Ascending aorta (tissue), 2 donors: Measurements from ENCODE around the gene S100A6. TPM values are rescaled to one million over a fixed set of nuclear protein-coding genes. Genes with fewer than 3 reads are reported as not detected.

Source experiments
- DNase-seq, 2 donors: peaks; one replicate each; pipeline ENCODE4 v3.0.0-alpha.2; 2019; ENCODE audit warnings: low spot score in 2 of 2
- H3K27ac ChIP-seq, 2 donors: fragments of 200-600 bp; sonication (generic); one replicate each; pipeline ENCODE4 v1.5.1; 2016 to 2017; ENCODE audit warnings: mild to moderate bottlenecking in 1 of 2
- H3K27me3 ChIP-seq: fragments of 200-600 bp; sonication (generic); one replicate; pipeline ENCODE4 v1.5.1; 2017
- H3K36me3 ChIP-seq, 2 donors: fragments of 200-600 bp; sonication (generic); one replicate each; pipeline ENCODE4 v1.5.1; 2016
- H3K4me1 ChIP-seq, 2 donors: fragments of 200-600 bp; sonication (generic); one replicate each; pipeline ENCODE4 v1.5.1; 2016 to 2017; ENCODE audit warnings: mild to moderate bottlenecking in 1 of 2
- H3K4me3 ChIP-seq, 2 donors: fragments of 200-600 bp; sonication (generic); one replicate each; pipeline ENCODE4 v1.5.1; 2016 to 2017; ENCODE audit warnings: mild to moderate bottlenecking in 1 of 2
- H3K9me3 ChIP-seq, 2 donors: fragments of 200-600 bp; sonication (generic); one replicate each; pipeline ENCODE4 v1.5.1; 2016
- CTCF ChIP-seq, 3 experiments: fragments of 200-600 bp in 2 of 3; fragments of 450-650 bp in 1 of 3; sonication (generic) in 2 of 3; IDR thresholded peaks; one replicate each; pipeline ENCODE4 v1.5.1; 2016 to 2019; ENCODE audit warnings: antibody characterized with exemption in 3 of 3, mild to moderate bottlenecking in 1 of 3, moderate library complexity in 1 of 3
- intact Hi-C: fragments of 100-400 bp; cut with DNase I; formaldehyde crosslinking; loops from one replicate; pipeline ENCODE4 v1.15.1; 2023
- total RNA-seq: library from RNA; depleted of rRNA; stranded (reverse); fragments of >200 nt; gene quantifications from one replicate; pipeline ENCODE4 v1.1.0, GENCODE V29; 2016

The S100A6 gene
- total RNA-seq, 1 donor from 2014 or later, result 336 TPM

- intact Hi-C loops, result no loop called here
- DNase-seq, result no peak
- Histone ChIP-seq H3K36me3 (peaks cover 0 to 3% of the 10 kb centered on the region in 2 donors), H3K27ac (peak overlapping the region; percentile 90 to 92), H3K9me3 (no peaks in the 10 kb centered on the region), H3K4me3 (no peak overlapping the region), H3K27me3 (no peaks in the 10 kb centered on the region), H3K4me1 (peaks cover 20 to 41% of the 10 kb centered on the region in 2 donors)
- no peak for TF ChIP-seq CTCF (IDR thresholded peaks at IDR 0.05)
Observed at GRCh38 chr1:153541641-153542590, 6.1 kb upstream of the S100A6 start.

GRCh38 chr1:153540394-153541361 lies 4.9 kb upstream of the S100A6 start, which contains the start of gene S100A5:
Gene S100A5, minus strand, starts transcription at chr1:153540934. Its CDS starts 743 bp downstream, at chr1:153540191.
- intact Hi-C loops, result no loop called here
- TF ChIP-seq CTCF (IDR thresholded peaks at IDR 0.05), result no peak
- H3K27me3 ChIP-seq, result no peaks in the 10 kb centered on the region

GRCh38 chr1:153539395-153540093 lies 3.8 kb upstream of the S100A6 start:
- intact Hi-C loops, result loop anchor here (10.0 kb wide), 1 partner anchor 235 kb away; the partner anchor contains the start of gene SLC27A3
- no peak for DNase-seq
- Histone ChIP-seq H3K4me3 (no peak overlapping the region), H3K27ac (peak overlapping the region; percentile 12 to 90), H3K4me1 (peaks cover 11 to 30% of the 10 kb centered on the region in 2 donors), H3K9me3 (no peaks in the 10 kb centered on the region), H3K36me3 (peaks cover 0 to 3% of the 10 kb centered on the region in 2 donors), H3K27me3 (no peaks in the 10 kb centered on the region)
- no peak for TF ChIP-seq CTCF (IDR thresholded peaks at IDR 0.05)

More at GRCh38 chr1:153540394-153541361, 4.9 kb upstream of the S100A6 start, which contains the start of gene S100A5:
- Histone ChIP-seq H3K4me3 (no peak within 1 kb of the TSS), H3K4me1 (peaks cover 11 to 39% of the 10 kb centered on the region in 2 donors), H3K27ac (peak within 1 kb of the TSS; percentile 90 to 92), H3K36me3 (peaks cover 0 to 3% of the 10 kb centered on the region in 2 donors), H3K9me3 (no peaks in the 10 kb centered on the region)
- DNase-seq, result no peak

- intact Hi-C loops, result loop anchor here (10.0 kb wide), 1 partner anchor 236 kb away; the partner anchor contains the start of gene SLC27A3
- Histone ChIP-seq H3K27me3 (no peaks in the 10 kb centered on the region), H3K36me3 (no peaks in the 10 kb centered on the region), H3K4me1 (peaks cover 5 to 28% of the 10 kb centered on the region in 2 donors), H3K9me3 (no peaks in the 10 kb centered on the region), H3K27ac (no peak overlapping the region), H3K4me3 (no peak overlapping the region)
- no peak for DNase-seq
- TF ChIP-seq CTCF (IDR thresholded peaks at IDR 0.05), result no peak
Observed at GRCh38 chr1:153538315-153538821, 2.6 kb upstream of the S100A6 start.
